Measurements from ENCODE around the gene FRMPD4.

DNA sequence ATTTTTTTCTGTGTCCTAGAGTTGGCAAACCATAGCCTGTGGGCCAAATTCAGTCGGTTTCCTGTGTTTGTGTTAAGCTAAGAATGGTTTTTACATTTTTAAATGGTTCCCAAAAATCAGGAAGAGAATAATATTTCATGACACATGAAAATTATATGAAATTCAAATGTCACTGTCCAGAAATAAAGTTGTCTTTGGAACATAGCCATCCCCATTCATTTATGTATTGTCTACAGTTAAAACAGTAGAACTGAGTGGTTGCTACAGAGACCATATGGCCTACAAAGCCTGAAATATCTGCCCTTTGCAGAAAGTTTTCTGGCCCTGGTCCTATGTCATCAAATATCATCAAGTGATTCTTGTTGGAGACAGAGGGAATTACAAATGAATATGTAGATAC, 15.5 kb downstream of the FRMPD4 start:
- TF ChIP-seq, protein P1, sequence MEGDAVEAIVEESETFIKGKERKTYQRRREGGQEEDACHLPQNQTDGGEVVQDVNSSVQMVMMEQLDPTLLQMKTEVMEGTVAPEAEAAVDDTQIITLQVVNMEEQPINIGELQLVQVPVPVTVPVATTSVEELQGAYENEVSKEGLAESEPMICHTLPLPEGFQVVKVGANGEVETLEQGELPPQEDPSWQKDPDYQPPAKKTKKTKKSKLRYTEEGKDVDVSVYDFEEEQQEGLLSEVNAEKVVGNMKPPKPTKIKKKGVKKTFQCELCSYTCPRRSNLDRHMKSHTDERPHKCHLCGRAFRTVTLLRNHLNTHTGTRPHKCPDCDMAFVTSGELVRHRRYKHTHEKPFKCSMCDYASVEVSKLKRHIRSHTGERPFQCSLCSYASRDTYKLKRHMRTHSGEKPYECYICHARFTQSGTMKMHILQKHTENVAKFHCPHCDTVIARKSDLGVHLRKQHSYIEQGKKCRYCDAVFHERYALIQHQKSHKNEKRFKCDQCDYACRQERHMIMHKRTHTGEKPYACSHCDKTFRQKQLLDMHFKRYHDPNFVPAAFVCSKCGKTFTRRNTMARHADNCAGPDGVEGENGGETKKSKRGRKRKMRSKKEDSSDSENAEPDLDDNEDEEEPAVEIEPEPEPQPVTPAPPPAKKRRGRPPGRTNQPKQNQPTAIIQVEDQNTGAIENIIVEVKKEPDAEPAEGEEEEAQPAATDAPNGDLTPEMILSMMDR (IDR thresholded peaks at IDR 0.05), result no peak
- no peak for TF ChIP-seq POLR2A (IDR thresholded peaks at IDR 0.05)

Data from adrenal gland (tissue), 5 donors.